OCI-LY7 (cell line): ENCODE data around the gene ZNF175. TPM values are rescaled to one million over a fixed set of nuclear protein-coding genes. Genes with fewer than 3 reads are reported as not detected.
A peak's percentile ranks its signal among the peaks of the same experiment; 100 is the strongest.

Experiments used
- BruUV-seq: library from RNA; stranded (reverse); fragments of 400-500 nt; replicated peaks from 2 replicates; lab custom pipeline; 2021; lab: Mats Ljungman, UMichigan
- CTCF ChIA-PET: fragments of 300-600 bp; sonication (Branson Sonifier 250); formaldehyde crosslinking; loops from one replicate; lab custom pipeline; 2022; ENCODE audit warnings: antibody characterized with exemption; ENCODE audit not compliant: unreplicated experiment; lab: Charles Lee
- POLR2A ChIA-PET: fragments of 300-600 bp; sonication (Branson Sonifier 250); formaldehyde crosslinking; loops from one replicate; lab custom pipeline; 2022; ENCODE audit warnings: antibody characterized with exemption; lab: Charles Lee
- DNase-seq: peaks from one replicate; pipeline ENCODE4 v3.0.0-alpha.2; 2015; ENCODE audit warnings: low spot score
- H2AFZ ChIP-seq: fragments of 200-600 bp; sonication (generic), shearing (Covaris generic); 2 replicates; pipeline ENCODE4 v1.6.1; 2014; ENCODE audit warnings: mild to moderate bottlenecking, antibody characterized with exemption, low read length, moderate library complexity
- H3K27ac ChIP-seq: fragments of 200-600 bp; sonication (generic); 2 replicates; pipeline ENCODE4 v1.5.1; 2014; ENCODE audit warnings: mixed run types, low read depth, mild to moderate bottlenecking, moderate library complexity, low read length, inconsistent platforms; ENCODE audit not compliant: poor library complexity, severe bottlenecking
- H3K36me3 ChIP-seq: fragments of 200-600 bp; sonication (generic); 2 replicates; pipeline ENCODE4 v1.6.1; 2014; ENCODE audit warnings: mild to moderate bottlenecking, antibody characterized with exemption, low read length, moderate library complexity, mixed read lengths; ENCODE audit not compliant: insufficient read depth
- H3K4me1 ChIP-seq: fragments of 200-600 bp; sonication (generic); 2 replicates; pipeline ENCODE4 v1.5.1; 2014; ENCODE audit warnings: mild to moderate bottlenecking, low read length; ENCODE audit not compliant: insufficient read depth, poor library complexity, severe bottlenecking
- H3K4me2 ChIP-seq: fragments of 200-600 bp; sonication (generic); 2 replicates; pipeline ENCODE4 v1.6.1; 2014; ENCODE audit warnings: mild to moderate bottlenecking, low read length
- H3K4me3 ChIP-seq: fragments of 200-600 bp; sonication (generic); 2 replicates; pipeline ENCODE4 v1.5.1; 2014; ENCODE audit warnings: mild to moderate bottlenecking, low read depth, low read length; ENCODE audit not compliant: poor library complexity, severe bottlenecking
- H3K79me2 ChIP-seq: fragments of 200-600 bp; sonication (generic); 2 replicates; pipeline ENCODE4 v1.6.1; 2016; ENCODE audit warnings: low read depth, mild to moderate bottlenecking, low read length, moderate library complexity, mixed read lengths; ENCODE audit not compliant: insufficient read depth
- H3K9me2 ChIP-seq: fragments of 200-600 bp; sonication (generic); 2 replicates; pipeline ENCODE4 v1.6.1; 2016; ENCODE audit warnings: mild to moderate bottlenecking, low read length, mixed read lengths; ENCODE audit not compliant: insufficient read depth
- H3K9me3 ChIP-seq: fragments of 200-600 bp; sonication (generic); 2 replicates; pipeline ENCODE4 v1.6.1; 2014; ENCODE audit warnings: mild to moderate bottlenecking, mixed run types, low read length, mixed read lengths
- H4K20me1 ChIP-seq: fragments of 200-600 bp; sonication (generic); 2 replicates; pipeline ENCODE4 v1.6.1; 2014; ENCODE audit warnings: mild to moderate bottlenecking, antibody characterized with exemption, low read length, moderate library complexity, mixed read lengths; ENCODE audit not compliant: insufficient read depth
- CTCF ChIP-seq: fragments of 200-600 bp; sonication (generic); conservative IDR thresholded peaks from 2 replicates; pipeline ENCODE4 v1.5.1; 2014; ENCODE audit warnings: mild to moderate bottlenecking, antibody characterized with exemption, low read length, moderate library complexity, mixed read lengths
- EZH2phosphoT487 ChIP-seq: fragments of 200-600 bp; sonication (generic); IDR thresholded peaks from 2 replicates; pipeline ENCODE4 v1.6.1; 2018; ENCODE audit warnings: low read depth, borderline replicate concordance, mild to moderate bottlenecking, mixed run types, antibody characterized with exemption, low read length, moderate library complexity, mixed read lengths
- intact Hi-C: fragments of 100-400 bp; cut with micrococcal nuclease; formaldehyde crosslinking; loops from one replicate; pipeline ENCODE4 v1.10.0; 2022; ENCODE audit not compliant: unreplicated experiment
- total RNA-seq, 2 experiments: library from RNA; depleted of rRNA in 1 of 2; stranded (reverse); fragments of >200 nt in 1 of 2; shearing (Covaris generic) in 1 of 2; gene quantifications; 2 replicates each; pipeline ENCODE4 v1.2.3, GENCODE V29; 2014 to 2022

ZNF175 gene
- total RNA-seq, 2 experiments from 2014 or later: 3.5 to 10.4 TPM

- intact Hi-C loops: no loop called here
- Histone ChIP-seq H3K9me2 (no peaks in the 10 kb centered on the region), H3K4me3 (no peak overlapping the region), H3K79me2 (no peaks in the 10 kb centered on the region), H4K20me1 (no peaks in the 10 kb centered on the region), H3K36me3 (no peaks in the 10 kb centered on the region), H3K4me2 (no peak overlapping the region), H3K27ac (no peak overlapping the region), H3K9me3 (0 out of 2 replicates have a peak, but pooled peaks cover 3% of the 10 kb centered on the region), H3K4me1 (no peaks in the 10 kb centered on the region), H2AFZ (no peak overlapping the region)
- ChIA-PET CTCF (no interaction called here), POLR2A (no interaction called here)
- TF ChIP-seq EZH2phosphoT487: no peak
- TF ChIP-seq CTCF: no peak
- no peak for DNase-seq
- BruUV-seq: no TSS peak
Measured at GRCh38 chr19:51632126-51632525, 61.0 kb downstream of the ZNF175 start.

- TF ChIP-seq CTCF (peak; percentile 75), EZH2phosphoT487 (no peak)
- H3K4me1 ChIP-seq: no peaks in the 10 kb centered on the region
- peak; percentile 23 for DNase-seq
- no peak overlapping the region for H3K27ac ChIP-seq
- no peaks in the 10 kb centered on the region for H3K79me2 ChIP-seq
- H3K9me3 ChIP-seq: 0 out of 2 replicates have a peak, but pooled peaks cover 5% of the 10 kb centered on the region
- no peak overlapping the region for H3K4me3 ChIP-seq
- H3K9me2 ChIP-seq: no peaks in the 10 kb centered on the region
- ChIA-PET POLR2A (no interaction called here), CTCF (no interaction called here)
- H2AFZ ChIP-seq: no peak overlapping the region
- no peaks in the 10 kb centered on the region for H3K36me3 ChIP-seq
- H4K20me1 ChIP-seq: no peaks in the 10 kb centered on the region
- intact Hi-C loops: loop anchor here (1.0 kb wide), 1 partner anchor 29 kb away; no protein-coding TSS in a partner anchor
- H3K4me2 ChIP-seq: no peak overlapping the region
- no TSS peak for BruUV-seq
Measured at GRCh38 chr19:51637362-51637978, 66.4 kb downstream of the ZNF175 start.

GRCh38 chr19:51639916-51640315 lies 68.8 kb downstream of the ZNF175 start:
- H4K20me1 ChIP-seq: no peaks in the 10 kb centered on the region
- H3K79me2 ChIP-seq: no peaks in the 10 kb centered on the region
- no peak overlapping the region for H3K27ac ChIP-seq
- H3K4me3 ChIP-seq: no peak overlapping the region
- no peaks in the 10 kb centered on the region for H3K9me2 ChIP-seq
- no peak overlapping the region for H3K4me2 ChIP-seq
- H3K4me1 ChIP-seq: peaks cover 6% of the 10 kb centered on the region
- H2AFZ ChIP-seq: no peak overlapping the region
- intact Hi-C loops: no loop called here
- no peak for TF ChIP-seq EZH2phosphoT487
- TF ChIP-seq CTCF: no peak
- ChIA-PET CTCF (no interaction called here), POLR2A (no interaction called here)
- no peak for DNase-seq
- 0 out of 2 replicates have a peak, but pooled peaks cover 5% of the 10 kb centered on the region for H3K9me3 ChIP-seq
- H3K36me3 ChIP-seq: no peaks in the 10 kb centered on the region
- BruUV-seq: no TSS peak
